Thyroid gland (tissue), 4 donors: ENCODE data around the gene PABPC1L.

Experiments
- CTCF ChIP-seq, 6 experiments: fragments of 200-600 bp in 3 of 6; fragments of 450-650 bp in 3 of 6; sonication (generic) in 3 of 6; IDR thresholded peaks; one replicate each; pipeline ENCODE4 v1.5.1; 2016 to 2019; ENCODE audit warnings: antibody characterized with exemption in 6 of 6, mild to moderate bottlenecking in 2 of 6, inconsistent platforms in 1 of 6, moderate library complexity in 1 of 6
- POLR2A ChIP-seq, 2 donors: fragments of 450-650 bp; IDR thresholded peaks; one replicate each; pipeline ENCODE4 v1.6.1; 2017; ENCODE audit warnings: antibody characterized with exemption in 2 of 2, mild to moderate bottlenecking in 2 of 2, moderate library complexity in 1 of 2

GRCh38 chr20:44891826-44892225 is 18.0 kb upstream of the PABPC1L start:
- TF ChIP-seq CTCF (IDR thresholded peaks at IDR 0.05) (no peak), POLR2A (IDR thresholded peaks at IDR 0.05) (no peak)
